GM21737 (cell line): ENCODE results near the gene PAX6.

Experiments used
- ATAC-seq: cut with Tn5 transposase; IDR thresholded peaks from one replicate; pipeline ENCODE4 v1.9.1; 2021; ENCODE audit warnings: mild to moderate bottlenecking, moderate library complexity; ENCODE audit not compliant: unreplicated experiment

The PAX6 gene

DNA sequence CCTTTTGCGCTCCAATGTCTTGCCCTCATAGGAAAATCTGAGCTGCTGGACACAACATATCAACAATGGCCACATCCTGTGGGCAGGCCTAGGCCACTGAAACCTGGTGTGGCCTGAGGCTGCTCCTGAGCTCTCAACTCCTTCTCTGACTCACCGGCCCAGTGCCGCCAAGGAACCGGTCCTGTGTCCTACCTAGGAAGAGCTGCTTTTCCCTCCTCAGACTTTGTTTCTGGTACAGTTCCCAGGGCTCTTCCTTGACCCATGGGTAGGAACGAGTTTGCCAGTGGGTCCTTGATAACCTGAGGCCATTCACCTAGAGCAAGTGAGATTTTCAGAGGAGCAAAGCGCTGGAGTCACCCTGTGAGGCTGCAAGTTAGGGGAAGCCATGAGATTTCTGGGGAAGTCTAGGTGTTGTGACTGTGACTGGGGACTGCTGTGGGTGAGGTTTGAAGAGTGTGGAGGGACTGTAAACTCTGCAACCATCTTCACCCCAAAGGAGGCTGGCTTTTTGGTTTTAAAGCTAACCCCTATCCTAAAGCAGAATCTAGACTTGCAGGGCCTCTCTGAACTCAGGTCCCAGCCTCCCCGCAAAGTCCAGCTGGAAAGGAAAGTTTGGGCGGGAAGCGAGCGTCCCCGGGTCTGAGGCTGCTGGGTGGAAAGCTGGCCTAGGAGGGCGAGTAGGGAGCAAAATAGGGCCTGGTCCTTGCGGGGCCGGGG, 12.0 kb upstream of the PAX6 start:
- ATAC-seq, result no peak

DNA sequence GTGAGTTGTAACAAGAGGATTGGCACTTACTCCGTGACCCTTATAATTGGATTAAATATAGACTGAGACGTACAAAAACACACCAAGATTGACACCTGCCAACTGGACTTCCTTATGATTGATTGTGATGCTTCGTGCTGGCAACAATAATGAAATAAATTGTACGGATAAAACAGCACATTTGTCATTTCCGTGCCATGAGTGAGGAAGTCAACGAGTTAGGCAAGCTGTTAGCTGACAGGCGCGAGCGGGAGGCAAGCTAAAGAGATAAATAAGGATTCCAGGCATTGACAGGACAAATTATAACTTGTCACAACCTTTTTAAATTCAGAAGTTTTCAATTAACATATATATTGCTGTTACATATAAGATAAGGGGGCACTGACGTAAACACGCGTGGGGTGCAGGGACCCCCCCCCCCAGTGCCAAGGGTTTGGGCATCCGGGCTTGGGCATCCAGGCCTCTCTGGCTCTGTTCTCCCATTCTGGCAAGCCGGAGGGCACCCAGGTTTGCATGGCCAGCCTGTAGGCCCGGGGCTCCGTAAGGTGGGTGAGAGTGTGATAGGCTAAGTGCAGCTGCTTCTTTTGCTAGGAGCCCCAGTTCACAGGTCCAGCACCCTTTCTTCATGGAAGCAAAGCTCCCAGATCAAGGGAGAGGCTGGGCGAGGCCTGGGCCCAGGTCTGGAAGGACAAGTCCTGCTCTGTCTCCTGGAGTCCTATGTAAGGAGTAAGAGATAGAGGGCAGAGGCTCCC, 11.2 kb upstream of the PAX6 start:
- ATAC-seq, result no peak

DNA sequence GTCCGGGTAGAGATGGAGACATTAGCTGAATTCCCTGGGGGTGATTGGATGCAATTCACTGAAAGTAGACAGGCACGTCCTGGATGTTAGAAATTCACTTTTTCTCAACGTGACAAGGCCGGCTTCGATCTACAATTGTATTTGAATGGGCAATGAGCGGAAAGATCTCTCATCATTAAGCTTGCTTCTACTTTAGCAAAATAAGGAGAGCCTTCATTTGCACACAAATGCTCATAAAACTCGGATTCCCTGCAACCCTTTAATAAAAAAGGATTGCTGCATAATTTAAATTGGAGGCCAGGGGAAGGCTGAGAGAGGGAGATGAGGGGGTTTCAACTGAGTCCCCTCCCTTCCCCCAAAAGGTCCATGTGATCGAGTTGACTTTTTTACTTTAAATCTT, 10.6 kb upstream of the PAX6 start:
- ATAC-seq, result no peak

DNA sequence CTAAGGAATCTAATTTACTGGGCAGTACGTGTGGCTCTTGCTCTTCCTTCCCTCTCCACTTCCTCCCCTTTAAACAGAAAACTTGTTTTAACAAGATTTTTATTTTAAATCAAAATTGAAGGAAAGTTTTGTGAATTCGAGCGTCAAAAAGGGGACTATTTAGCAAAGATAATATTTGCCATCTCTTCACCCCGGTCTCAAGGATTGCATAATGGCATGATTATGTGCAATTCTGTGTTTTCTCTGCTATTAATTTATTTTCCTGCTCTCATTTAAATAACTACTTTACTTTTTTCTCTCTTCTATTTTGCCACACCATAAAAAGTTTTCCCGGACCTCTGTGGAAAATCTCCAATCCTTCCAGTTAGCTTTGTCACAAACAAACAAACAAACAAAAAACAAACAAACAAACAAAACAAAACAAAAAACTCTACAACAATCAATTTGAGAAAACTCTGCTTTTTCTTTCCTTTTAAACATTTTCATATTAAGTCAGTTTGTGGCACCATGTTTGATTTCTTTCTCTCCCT, 10.2 kb upstream of the PAX6 start:
- ATAC-seq, result no peak

DNA sequence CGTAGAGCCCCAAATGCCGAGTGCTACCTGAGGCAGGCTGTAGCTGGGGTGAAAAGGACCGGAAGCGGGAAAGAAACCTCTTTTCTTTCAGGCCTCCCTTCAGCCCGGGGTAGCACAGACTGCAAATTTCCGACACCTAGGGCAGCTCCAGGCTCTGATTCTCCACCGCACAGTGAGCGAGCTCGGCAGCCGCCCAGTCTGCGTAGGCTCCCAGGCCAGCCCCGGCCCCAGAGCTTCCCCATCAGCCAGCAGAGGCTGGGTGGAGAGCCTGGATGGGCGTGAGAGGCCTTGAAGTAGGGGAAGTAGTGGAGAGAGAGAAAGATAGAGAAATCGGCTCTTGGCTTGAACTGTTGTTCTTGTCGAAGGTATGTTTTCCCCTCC, 9.3 kb upstream of the PAX6 start:
- ATAC-seq, result no peak

DNA sequence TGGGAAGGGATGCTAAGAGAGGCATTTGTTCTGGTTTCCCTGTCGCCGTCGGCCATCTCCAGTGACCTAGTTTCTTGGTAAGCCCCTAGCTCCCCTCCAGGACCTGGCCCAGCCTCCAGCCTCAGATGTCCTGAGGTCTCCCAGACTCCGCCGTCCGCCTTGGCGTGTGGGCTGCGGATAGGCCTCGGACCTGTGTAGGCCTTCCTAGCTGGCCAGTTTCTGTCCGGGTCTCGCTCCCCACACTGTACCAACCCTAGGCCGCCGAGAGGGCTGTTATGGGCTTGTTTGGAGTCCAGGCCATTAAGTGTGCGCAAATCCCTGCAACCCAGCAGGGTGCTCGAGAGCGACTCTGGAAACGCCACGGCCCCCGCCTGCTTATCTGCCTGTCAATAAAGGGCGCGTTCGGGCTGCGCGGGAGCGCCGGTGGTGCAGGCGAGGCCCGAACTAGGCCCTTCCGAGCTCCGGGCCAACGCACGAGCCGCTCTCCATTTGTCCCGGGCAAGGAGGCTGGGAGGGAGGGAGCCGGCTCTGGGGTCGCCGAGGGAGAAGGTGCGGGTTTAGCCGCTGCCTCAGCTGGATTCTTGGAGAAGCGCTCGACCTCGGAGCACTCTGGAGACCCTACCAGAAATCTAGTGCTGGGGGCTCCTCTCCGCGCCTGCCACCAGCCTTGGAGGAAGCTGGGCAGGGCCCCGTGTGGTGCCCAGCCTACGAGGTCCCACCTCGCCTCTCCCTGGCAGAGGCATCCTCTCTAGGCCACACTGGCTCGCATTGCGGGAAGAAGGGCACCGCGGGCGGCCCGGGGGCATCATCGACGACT, 8.7 kb upstream of the PAX6 start:
- no peak for ATAC-seq

DNA sequence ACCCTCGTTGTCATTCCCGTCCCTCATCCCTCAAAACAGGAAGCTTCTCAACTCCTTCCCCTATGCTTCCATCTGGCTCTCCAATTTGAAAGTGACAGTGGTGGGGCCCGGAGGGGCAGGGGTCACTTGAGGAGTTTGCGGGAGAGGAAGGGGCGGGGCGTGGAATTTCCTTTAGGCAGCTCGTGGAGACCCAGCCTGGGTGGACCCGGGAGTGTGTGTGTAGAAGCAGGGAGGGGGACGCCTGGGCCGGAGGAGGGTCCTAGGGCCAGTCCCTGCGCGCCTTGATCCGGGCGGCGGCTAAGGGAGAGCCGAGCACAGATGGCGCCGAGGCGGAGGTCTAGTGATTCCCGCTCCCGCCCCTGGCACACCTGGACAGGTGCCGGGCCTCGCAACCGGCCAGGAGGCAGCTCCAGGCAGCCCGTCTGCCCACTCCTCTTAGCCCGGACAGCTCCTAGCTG, 7.8 kb upstream of the PAX6 start:
- ATAC-seq, result no peak

DNA sequence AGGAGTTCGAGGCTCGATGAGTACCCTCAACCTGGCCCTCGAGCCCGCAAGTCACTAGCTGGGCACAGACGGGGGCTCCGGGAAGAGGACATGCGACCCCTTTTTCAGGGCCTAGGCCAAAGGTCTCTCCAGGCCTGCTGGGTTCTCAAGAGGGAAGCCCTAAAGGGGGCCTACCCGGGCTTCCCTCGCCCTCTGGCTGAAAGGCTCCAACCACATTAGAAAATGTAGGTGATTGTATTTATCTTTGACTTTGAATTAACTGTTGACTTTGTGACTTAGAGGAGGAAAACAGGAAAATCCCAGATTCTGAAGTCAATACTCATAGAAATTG, 7.3 kb upstream of the PAX6 start:
- ATAC-seq, result no peak

DNA sequence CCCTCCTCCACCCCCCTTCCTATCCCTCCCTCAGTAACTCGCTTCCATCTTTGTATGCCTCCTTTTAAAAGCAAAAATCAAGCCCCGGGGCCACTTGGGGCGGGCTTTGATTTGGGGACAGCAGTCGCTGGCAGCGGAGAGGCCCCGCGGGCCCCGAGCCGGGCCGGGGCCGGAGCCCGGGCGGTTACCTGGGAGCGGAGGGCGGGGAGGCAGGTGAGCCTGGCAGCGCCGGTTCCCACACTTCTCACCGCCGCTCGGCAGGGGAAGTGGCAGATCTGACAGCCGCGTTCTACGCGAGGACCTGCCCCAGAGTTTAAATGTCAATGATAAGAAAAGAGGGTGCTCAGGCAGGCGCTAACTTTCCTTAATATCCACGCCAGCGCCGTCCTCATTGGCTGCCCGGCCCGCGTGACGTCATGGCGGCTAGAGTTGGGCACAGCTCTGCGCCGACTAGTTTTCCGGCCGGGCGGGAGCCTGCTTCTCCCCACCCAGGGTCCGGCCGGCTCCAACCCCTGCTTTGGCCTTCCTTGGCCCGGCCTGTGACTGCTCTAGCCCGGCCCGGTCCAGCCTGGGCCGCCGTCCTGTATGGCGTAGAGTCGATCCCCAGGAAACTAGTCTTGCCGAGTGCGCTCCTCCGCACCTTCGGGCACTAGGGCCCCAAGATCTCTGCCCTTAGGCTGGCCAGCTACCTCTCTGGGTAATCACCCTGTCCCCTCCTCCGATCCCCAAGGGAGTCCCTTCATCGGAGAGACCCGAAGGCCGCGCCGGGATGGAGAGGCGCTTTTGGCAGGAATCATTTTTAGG, 6.7 kb upstream of the PAX6 start:
- ATAC-seq, result no peak

DNA sequence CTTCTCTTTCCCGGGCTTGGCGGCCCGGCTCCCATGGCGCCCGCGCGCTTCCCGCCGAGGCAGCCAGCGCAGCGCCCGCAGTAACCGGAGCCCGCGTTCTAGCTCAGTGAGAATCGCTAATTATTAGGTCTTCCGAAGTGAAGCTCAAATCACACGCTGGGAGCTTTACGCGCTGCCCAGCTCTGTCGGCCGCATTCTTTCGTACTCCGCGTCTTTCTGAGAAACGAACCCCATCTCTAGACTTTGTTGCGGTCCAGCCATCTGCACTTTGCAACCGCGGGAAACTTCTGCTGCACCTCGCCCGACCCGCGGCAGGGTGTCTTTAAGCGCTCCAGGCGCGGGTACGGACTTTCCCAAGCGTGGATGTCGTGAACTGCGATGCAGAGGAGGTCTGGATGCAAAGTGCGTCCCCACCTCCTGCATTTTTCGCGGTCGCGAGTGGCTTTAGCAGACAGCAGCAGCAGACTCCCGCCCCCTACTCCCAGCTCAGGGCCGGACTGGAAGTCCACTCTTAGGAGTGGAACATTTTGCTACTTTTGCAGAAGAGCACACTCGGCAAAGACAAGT, 6.0 kb upstream of the PAX6 start:
- ATAC-seq, result no peak

DNA sequence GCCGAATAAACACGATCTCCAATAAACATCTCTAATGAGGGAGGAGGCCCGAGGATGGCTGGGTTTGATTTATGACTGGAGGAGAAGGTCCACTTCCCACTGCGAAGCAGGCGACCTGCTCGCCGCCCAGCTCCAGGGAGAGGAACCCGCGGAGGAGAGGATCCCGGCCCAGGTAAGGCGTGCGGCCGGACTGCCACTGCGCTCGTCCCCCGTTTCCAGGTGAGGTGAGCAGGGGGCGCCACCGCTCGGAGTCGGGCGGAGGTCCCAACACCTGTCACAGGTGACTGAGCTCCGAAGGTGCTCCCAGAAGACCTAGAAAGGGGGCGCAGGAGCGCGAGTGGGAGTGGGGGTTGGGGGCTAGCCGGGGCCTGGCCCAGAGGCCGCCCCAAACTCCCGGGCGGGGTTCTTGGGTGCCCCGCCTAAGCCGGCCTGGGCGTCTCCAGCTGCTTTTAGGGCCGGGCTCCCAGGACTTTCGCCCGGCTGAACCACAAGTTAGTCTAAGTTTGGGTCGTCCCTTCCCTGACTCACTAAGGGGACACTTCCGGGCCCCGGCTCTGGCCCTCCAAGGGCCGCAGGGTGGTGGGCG, 5.4 kb upstream of the PAX6 start:
- ATAC-seq, result no peak

DNA sequence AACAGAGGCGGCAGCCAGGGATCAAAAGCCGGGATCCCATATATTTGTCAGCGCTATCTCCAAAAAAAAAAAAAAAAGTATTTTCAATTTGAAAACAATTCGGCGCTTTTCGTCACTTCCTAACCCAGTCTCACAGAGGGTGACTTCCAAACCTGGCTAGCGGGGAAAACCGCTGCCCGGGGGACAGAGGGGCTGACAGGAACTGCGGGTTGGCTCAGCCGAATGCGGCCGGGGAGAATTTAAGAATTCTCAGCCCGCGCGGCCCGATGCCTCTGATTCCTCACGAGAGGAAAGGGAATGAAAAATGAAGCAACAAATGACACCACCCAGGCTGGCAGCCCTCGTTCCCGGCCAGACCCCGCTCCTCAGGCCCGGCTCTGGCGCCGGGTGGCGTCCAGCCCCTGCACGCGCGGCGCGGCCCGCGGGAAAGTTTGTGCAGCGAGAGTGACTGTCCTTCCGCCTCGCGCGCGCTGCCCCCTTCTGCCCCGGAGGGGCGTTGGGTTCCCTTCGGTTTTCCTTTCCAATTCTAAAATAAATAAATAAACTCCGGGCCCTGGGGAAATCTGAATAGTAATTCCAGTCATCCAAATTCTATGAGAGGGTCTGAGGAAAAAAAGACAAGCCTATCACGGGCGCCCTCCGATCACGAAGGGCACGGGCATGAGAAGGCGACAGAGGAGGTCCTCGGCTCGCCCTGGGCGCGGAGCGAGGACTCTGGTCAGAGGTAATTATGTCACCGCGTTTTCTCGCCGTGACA, 4.8 kb upstream of the PAX6 start:
- ATAC-seq, result no peak

DNA sequence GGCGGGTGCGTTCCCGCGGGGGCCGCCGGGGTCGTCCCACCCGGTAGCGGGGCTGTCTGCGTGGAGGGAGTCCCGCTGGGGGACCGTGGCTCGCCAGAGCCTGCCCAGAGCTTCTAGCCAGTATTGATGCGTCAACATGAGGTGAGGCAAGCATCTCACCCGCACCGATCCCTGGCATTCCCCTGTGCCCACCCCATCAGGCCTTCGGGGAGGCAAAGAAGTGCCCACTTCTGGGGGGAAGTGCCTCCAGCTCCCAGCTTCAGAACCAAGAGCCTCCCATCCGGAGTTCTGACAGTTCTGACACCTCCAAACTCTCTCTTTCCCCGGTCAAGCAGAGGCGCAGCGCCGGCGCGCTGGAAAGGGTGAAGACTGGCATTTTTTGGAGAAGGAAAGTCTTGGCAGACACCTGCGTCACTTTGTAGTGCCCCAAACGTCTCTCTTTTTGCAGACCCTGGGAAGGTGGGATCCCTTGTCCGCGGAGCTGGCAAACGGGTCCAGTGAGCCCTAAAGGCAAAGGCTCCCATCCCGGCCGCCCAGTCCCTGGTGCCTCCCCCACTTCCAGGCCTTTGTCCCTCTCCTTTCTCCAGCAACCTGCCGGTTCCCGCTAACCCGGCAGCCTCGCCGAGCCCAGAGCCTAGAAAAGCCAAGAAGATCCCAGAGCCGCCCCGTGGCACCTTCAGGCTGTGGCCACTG, 3.2 kb upstream of the PAX6 start:
- no peak for ATAC-seq

DNA sequence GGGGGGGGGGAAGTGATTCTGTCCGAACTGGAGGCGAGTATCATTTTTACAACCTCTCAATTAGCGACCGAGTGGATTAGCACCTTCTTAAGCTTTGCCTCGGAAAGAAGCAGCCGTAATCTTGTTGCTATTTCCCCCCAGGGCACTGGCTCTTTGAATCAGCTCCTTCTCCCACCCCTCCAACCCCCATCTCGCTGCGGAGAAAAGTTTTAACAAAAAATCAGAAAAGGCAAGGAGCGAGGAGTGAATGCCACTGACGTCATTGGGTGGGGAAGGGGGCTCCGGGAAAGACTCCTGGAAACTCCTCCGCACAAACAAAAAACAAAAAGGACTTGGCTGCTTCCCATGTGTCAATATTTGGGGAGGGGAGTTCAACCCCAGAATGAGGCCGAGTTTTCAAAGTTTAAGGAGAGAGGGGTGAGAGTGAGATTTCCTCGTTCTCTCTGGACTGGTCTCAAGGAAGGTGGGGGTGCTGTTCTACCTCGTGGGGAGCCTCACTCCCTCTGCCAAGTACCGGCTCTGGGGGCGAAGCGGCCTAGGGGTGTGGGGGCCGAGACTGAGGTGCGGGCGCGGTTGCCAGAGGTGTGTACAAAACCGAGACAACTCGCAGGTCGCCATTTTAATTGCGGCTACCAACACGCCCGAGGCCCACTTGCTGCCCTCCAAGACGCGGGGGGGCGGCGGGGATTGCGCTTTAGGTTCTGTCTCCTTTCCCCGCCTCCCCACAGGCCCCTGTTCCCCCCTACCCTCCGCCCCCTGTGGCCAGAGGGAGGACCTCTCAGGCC, 2.5 kb upstream of the PAX6 start:
- no peak for ATAC-seq

DNA sequence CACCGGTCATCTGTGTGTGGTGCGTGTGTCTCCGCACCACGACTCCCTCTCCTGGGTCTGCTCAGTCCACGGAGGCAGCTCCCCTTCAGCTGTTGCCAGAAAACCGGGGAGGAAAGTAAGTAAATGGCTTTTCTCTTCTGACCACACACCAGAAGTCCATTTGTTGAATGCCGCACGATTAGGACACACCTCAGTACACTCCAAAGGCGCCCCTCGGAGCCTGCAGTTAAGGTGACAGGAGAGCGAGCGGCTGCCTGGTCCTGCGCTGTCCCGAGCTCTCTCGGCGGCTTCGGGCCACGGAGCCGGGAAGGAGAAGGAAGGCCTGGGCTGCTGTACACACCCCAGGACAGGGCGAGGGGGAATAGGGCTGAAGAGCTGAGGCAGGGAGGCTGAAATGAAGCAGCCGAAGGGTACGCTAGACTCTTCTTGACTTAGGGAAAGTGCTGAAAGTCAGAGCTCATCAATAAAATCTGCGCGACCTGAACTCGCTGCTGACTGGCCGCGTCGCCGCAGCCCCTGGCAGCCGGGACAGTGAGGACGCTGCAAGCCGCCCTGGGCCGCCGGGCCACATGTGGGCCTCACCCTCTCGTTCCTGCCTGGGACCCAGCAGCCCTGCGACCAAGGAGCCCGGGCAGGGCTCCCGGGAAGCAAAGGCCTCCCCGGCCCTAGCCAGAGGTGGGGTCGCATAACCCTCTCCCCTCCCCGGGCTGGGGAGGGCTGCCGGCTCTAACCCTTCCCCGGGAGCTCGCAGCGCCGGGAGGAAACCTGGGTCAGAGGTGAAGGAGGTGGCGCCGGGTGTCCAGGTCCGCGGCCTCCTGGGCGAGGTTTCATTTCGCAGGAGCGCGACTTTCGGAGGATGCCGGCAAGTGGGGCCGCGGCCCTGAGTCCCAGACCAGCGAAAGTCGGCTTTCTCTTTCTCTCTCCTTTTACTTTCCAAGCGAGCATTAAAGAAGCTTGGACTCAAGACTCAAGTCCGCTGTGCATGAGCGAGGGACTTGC, 1.6 kb upstream of the PAX6 start:
- ATAC-seq, result no peak

DNA sequence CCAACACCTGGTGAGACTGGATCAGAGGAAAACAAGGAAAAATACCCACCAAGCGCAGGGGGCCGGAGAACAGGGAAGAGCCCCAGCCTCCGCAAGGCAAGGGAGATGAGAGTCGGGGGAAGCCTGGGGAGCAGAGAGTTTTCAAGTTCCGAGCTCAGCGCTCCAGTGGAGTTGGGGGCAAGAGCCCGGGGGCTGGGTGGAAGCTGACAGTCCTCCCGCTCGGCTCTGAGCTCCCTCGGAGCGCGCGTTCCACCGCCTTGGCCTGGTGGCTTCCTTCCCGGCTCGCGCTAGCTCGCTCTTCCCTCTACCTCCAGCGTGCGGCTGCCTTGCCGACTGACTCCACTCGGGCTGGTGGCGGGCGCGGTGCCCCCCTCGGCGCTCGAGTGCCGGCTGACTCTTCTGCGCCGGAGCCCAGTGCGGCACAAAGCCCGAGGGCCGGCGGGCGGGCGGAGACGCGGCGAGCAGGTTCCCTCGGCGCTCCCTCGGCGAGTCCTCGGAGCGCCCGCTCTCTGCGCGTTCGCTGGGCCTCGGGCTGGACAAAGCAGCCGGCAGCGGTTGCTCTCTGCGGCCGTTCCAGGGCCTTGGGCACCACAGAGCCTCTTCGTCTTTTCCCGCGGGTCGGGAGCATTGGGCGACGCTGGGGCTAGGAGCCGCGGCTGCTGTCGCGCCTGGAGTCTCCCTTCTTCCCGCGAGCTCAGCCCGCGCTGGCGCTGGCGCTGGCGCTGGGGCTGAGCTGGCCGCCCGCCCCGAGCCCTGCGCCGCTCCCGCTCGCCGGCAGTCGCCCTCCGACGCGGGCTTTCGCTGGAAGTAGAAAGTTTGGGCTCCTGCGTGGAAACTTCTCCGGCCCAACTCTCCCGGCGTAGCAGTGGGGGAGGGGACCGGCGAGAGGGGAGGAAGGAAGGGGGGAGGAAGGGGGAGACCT, 1.0 kb downstream of the PAX6 start:
- no peak for ATAC-seq
